Endothelial cell of umbilical vein (primary cell): ENCODE data around the gene MRAS.

Experiments used
- MAX ChIP-seq: IDR thresholded peaks from 2 replicates; pipeline ENCODE4 v1.6.1; 2011; ENCODE audit not compliant: insufficient read depth, insufficient read length
- MYC ChIP-seq: IDR thresholded peaks from one replicate; pipeline ENCODE4 v1.6.1; 2011; ENCODE audit warnings: mild to moderate bottlenecking, low read depth, low read length
- POLR2A ChIP-seq: IDR thresholded peaks from 2 replicates; pipeline ENCODE4 v1.6.1; 2012; ENCODE audit warnings: low read depth, mild to moderate bottlenecking, control low read depth, low read length
- TF ChIP-seq, protein P1 (sequence below), 2 donors: IDR thresholded peaks; 1 replicate in 1 of 2; 2 replicates in 1 of 2; pipeline ENCODE4 v1.5.1; 2011; ENCODE audit warnings: low read length in 2 of 2, mild to moderate bottlenecking in 2 of 2, moderate library complexity in 2 of 2, control low read depth in 1 of 2, inconsistent platforms in 1 of 2, low read depth in 1 of 2; ENCODE audit not compliant: insufficient read depth in 1 of 2; ENCODE audit errors: extremely low read depth in 1 of 2

- TF ChIP-seq MYC (no peak), POLR2A (no peak), MAX (no peak)
- TF ChIP-seq, protein P1, sequence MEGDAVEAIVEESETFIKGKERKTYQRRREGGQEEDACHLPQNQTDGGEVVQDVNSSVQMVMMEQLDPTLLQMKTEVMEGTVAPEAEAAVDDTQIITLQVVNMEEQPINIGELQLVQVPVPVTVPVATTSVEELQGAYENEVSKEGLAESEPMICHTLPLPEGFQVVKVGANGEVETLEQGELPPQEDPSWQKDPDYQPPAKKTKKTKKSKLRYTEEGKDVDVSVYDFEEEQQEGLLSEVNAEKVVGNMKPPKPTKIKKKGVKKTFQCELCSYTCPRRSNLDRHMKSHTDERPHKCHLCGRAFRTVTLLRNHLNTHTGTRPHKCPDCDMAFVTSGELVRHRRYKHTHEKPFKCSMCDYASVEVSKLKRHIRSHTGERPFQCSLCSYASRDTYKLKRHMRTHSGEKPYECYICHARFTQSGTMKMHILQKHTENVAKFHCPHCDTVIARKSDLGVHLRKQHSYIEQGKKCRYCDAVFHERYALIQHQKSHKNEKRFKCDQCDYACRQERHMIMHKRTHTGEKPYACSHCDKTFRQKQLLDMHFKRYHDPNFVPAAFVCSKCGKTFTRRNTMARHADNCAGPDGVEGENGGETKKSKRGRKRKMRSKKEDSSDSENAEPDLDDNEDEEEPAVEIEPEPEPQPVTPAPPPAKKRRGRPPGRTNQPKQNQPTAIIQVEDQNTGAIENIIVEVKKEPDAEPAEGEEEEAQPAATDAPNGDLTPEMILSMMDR (IDR thresholded peaks at IDR 0.05; ENCODE audit: extremely low read depth in 1 of 2, insufficient read depth in 1 of 2, low read depth in 1 of 2, low read length in 2 of 2), result no peak
Measured at GRCh38 chr3:138317687-138318086, 30.7 kb upstream of the MRAS start.
